Activated CD8-positive, alpha-beta memory T cell treated with anti-CD3 and anti-CD28 coated beads, Interleukin-2, amount 50 U/mL, for 1 hour (primary cell): Measurements from ENCODE around the gene FAM78B.

Source experiments
- DNase-seq: peaks from one replicate; pipeline ENCODE4 v3.0.0-alpha.2; 2020; ENCODE audit errors: extremely low read depth

FAM78B gene

DNA sequence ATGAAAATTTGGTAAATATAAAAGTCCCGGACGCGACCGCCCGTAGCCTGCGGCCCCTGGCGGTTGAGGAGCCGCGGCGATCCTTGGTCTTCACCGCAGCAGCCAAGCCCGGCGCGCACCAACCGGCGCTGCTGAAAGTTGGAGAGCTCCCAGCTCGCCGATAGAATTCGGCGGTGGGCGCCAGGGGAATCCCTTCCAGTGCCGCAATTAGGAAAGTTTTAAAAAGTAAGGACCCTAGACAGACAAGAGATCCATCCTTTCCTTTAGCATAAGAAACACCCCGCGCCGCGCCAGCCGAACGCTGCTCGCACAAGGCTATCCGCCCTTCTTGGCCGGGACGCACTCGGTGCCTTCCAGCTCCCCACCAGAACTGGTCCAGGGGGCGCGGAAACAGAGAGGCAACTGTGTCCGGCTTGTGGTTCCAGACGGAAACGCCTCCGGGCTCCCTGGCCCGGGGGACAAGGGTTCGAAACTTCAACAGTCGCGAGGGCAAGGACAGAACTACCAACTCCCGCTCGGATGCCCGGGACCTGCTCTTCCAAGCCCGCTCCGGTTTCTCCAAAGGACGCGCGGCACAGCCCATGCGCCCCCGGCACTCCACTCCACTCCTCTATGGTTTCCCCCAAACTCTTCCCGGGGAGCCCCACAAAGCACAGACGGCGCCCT is 1.7 kb downstream of the FAM78B start:
- no peak for DNase-seq

DNA sequence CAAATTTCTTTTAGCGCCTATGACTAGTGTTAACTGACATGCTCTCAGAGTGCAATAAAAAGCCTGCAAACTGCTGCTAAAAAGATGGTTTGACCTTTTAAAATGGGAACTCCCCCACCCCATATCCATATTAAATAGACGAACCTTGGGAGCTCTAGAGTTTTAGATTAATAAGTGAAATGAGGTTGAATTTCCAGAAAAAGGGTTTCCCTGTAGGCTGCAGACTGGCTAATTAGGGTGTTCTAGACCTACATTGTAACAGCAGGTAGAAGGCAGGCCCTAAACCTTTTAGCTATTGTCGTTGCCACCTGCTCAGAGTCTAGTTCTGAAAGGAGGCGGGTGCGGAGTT is 2.2 kb downstream of the FAM78B start:
- no peak for DNase-seq

DNA sequence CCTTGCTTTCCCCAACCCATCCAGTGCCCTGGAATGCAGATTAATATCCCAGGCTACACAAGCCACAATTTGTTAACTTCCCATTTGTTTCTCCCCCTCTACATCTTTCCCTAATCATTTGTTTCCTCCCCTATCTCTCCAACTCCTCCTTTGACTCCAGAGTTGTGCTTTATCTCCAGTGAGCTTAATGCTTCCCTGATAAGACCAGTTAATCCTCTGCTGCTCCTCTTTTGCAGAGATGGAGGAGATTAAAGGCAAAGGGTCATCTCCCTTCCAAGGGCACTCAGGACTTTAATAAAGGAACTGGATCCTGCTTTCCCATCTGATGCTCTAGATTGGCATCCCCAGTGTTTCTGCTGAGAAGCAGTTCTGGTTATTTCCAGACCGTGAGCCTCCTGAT is 7.1 kb downstream of the FAM78B start:
- DNase-seq = no peak

GRCh38 chr1:166156674-166157073 is 10.1 kb downstream of the FAM78B start:
- DNase-seq = no peak

GRCh38 chr1:166155108-166155507 is 11.7 kb downstream of the FAM78B start:
- no peak for DNase-seq

DNA sequence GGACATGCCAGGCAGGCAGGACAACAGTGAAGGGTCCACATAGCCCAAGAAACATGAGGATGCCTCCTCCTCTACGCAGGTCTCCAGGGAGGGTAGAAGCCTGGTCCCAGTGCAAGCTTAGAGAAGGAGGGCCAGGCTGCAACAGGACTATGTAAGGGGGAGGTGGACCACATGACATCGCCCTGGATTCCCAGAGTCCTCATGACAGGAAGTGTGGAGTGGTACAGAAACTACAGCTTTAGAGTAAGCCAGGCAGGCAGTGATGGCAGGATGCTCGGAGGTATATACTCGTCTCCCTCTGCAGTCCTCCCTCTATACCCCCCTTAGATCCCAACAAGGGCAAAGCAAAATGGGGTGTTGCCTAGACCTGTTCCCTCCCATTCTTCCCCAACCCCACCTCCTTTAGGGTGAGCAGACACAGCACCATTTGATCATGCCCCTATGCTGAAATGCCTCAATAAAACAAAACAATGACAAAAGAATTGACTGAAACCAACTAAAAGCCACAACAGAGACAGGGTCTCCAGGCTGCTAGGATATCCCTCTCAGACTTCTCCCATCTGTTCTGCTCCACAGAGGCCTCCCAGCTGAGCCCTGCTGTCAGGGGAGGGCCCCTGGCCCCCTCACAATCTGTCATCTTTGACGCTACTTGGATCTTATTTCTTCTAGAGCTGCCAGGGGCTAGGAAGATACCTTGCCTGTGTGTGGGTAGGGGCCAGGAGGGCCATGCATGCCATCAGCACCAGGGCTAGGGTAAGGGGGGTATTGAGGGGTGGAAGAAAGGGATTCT is 13.1 kb downstream of the FAM78B start:
- DNase-seq = no peak

DNA sequence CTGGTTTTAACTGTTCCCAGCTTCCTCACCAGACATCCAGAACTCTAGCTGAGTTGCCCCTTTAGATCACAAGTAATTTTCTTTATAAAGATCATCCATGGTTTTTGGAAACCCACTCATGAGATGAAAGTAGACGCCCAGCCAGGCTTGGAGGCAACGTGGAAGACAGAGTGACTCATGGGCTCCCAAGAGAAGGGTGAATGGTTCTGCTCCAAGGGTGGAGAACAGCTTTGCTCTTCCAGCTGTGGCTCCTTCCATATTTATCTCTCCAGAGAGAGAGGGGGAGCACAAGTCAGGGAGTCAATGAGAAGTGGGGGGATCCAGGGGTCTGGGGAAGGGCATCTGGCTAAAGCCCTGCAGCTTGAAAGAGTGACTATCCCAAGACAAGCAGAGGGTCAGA is 13.8 kb downstream of the FAM78B start:
- no peak for DNase-seq

DNA sequence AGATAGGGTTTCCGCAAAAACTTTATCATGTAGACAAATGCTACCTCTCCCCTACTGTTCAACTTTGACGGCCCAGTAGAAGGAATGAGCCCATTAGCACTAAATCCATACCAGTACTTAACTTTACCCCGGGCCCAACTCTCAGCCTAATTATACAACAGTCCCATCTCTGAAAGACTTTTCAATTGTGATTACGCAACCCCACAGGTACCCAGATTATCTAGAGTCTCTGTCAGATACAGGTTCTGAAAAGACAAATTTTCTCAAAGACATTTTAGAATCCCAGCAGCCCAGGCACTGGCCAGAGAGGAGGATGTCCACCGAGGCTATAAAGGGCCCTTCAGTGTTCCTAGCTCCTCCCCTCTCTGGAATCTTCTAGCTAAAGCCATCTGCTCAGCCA is 15.0 kb downstream of the FAM78B start:
- no peak for DNase-seq

DNA sequence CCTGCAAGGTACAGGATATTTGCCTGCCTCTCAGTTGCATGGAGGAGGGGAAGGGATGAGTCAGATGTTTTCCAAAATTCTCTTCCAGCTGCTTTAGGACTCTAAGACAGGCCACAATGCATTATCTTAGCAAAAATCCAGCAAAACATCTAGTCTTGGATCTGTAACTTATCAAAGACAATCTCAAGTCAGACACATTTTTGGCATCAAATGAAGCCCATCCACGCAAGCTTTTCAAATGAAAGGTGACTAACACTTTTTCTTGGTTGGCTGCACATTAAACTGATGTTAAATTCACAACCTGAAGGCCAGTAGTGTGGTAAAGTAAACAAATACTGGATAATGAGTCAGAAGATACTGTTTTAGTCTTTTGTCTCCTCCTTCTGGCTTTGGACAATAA is 21.3 kb downstream of the FAM78B start:
- no peak for DNase-seq

DNA sequence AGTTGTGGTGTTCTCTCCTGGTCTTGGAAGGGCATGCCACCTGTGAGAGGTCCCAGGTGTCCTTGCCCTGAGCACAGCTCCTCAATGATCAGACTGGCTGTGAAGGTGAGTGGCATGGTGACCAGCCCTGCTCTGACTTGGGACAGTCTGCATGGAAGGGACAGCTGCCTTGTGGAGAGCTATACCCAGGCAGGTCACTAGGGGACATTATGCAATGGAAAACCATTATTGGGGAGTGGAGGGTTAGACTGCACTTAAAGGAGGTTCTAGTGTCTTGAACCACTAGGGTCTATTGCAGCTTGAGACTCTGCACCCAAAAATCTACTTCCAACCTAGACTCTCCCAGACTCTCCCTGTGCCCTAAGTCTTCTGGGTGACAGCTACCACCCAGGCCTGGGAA is 24.8 kb downstream of the FAM78B start:
- DNase-seq = no peak

DNA sequence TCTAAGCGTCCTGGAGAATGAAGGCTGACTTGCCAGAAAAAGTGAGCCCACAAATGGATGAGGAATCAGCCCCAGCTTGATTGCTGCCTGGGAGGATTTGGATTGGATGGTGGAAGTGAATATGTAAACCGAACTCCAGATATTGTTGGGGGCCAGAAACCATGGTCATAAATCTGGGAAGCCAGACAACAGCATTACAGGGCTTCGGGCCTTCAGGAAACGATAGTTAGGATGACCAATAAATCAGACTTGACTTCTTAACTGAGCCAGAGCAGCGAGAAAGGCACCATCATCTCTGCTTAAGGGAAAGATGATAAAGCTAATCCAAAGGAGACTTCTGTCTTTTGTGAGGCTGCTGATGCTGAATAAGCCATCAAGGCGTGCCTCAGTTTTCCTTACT is 26.6 kb downstream of the FAM78B start:
- no peak for DNase-seq

DNA sequence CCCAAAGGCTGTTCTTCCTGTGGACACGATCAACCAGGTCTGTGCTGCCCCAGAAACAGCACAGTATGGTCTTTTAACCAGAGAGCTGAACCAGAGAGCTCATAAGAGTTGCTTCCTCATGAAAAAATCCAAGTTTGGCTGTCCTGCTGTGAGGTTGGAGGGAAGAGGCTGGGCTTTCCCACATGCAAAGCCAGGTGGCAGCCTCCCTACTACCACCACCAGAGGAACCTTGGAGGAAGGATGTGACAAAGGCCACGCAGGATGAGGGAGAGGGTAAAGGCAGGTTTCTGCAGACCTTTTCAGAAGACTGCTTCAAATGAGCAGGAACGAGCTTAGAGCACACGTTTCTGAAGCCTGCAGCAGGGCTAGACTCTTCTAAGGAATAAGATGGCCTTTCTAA is 27.1 kb downstream of the FAM78B start:
- DNase-seq = no peak

DNA sequence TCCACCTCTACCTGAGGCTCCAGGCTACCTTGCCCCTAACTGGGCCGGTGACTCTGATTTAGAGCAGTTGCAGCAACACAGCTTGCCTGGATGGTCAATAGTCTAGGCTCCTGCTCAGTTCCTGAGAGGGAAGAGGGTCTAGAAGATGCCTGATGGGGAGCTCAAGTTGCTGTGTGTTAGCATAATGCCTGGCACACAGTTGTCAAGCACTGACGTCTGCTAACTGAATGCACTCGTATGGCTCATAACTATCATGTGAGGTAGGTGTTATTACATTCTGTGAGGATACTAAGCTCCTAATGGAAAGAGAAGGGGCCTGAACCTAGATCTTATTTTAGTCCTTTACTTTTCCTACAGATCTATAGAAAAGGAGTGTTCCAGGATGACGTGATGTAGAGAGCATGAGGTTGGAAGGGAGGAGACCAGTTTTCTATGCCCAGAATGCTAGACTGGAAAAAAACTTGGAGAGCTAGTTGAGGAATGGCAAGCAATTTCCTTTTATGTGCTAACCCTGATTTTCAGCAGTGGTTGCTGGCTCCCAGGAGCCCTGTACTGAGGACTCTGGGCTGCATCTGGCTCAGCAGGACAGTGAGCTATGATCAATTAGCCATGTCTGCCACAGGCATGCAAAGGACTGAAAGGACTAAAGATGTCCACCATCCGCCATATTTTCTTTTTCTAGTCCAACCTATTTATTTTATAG is 30.0 kb downstream of the FAM78B start:
- DNase-seq = no peak

DNA sequence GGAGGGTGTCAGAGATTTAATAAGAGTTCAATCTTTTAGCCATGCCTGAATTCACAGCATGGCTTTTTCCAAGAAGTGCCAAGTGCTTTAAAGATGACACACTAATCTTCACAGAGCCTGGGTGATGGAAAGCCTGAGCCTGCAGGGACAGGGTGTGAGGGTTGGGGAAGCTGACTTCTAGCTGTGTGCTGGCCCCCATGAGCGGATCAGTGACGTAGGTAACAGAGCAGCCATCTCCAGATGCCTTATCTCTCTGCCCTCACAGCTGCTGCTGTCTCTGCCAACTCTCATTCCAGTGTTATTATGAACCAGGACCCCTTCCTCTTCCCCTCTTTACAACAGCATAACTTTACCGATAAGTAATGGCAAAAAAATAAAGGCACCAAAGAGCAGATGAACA is 30.6 kb downstream of the FAM78B start:
- DNase-seq = no peak

GRCh38 chr1:166133857-166134256 is 32.9 kb downstream of the FAM78B start:
- no peak for DNase-seq

- DNase-seq = no peak
Measured at GRCh38 chr1:166133276-166133841, 33.4 kb downstream of the FAM78B start.

- no peak for DNase-seq
Measured at GRCh38 chr1:166132496-166132895, 34.3 kb downstream of the FAM78B start.

- DNase-seq = no peak
Measured at GRCh38 chr1:166129006-166129405, 37.8 kb downstream of the FAM78B start.

GRCh38 chr1:166128195-166128594 is 38.6 kb downstream of the FAM78B start:
- no peak for DNase-seq

GRCh38 chr1:166127003-166127402 is 39.8 kb downstream of the FAM78B start:
- DNase-seq = no peak

DNA sequence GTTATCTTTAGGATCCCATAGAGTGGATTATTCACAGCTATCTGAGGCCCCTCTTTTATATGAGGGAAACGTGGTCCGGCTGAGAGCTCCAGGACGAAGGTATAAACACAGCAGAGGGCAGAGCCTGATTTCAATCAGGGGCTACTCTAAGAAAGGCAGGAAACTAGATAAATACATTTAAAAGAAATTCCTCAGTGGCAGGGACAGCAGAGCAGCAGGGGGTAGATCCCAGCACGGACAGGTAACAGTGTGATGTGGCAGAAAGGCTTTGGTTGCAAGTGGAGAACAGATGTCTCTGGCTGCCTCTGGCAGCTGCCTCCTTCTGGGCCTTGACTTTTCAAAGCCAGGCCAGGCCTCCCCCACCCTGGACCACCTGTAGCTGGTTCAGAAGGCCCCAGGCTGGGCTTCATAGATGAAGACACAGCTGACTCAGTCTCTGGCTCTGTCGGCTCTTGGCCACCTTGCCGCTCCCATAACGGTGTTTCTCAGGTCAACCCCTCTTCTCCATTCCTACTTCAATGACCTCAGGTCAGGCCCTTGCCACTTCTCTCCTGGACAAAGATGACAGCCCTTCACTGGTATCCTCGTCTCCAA is 43.8 kb downstream of the FAM78B start:
- DNase-seq = no peak

GRCh38 chr1:166121010-166121409 is 45.8 kb downstream of the FAM78B start:
- DNase-seq = no peak
